ENCODE data around the gene VSIG10. TPM values are rescaled to one million over a fixed set of nuclear protein-coding genes. Genes with fewer than 3 reads are reported as not detected.
A peak's percentile ranks its signal among the peaks of the same experiment; 100 is the strongest.

The VSIG10 gene
- total and polyA plus RNA-seq, 2 of the 4 experiments (the other 2 are of a cell fraction), result 5.9 to 10.0 TPM

- H4K91ac ChIP-seq (ENCODE audit: insufficient read depth, low read depth, low read length), result no peak overlapping the region
- no peak overlapping the region for H3K14ac ChIP-seq (replicated peaks; ENCODE audit: low read depth, low read length)
- no peaks in the 10 kb centered on the region for H3K9me3 ChIP-seq (ENCODE audit: control insufficient read depth, insufficient read depth, low read length)
- no peak overlapping the region for H2AFZ ChIP-seq (replicated peaks; ENCODE audit: low read length, poor library complexity)
- no peak overlapping the region for H3K4ac ChIP-seq (ENCODE audit: low read depth, low read length)
- peaks cover 7% of the 10 kb centered on the region for H3K4me1 ChIP-seq (ENCODE audit: control insufficient read depth, insufficient read depth, low read length)
- no peak overlapping the region for H3K23ac ChIP-seq (ENCODE audit: low read depth, low read length)
- H2BK20ac ChIP-seq (ENCODE audit: low read depth, low read length), result no peak overlapping the region
- no peak overlapping the region for H2BK15ac ChIP-seq (ENCODE audit: low read depth, low read length)
- in situ Hi-C loops (cut with MboI; ENCODE audit: low sequenced_read_pairs) (no loop called here), intact Hi-C loops (cut with micrococcal nuclease) (loop anchor here (5.0 kb wide), 2 partner anchors 73 to 313 kb away; partner anchors contain the start of genes PEBP1 and SUDS3), dilution Hi-C loops (cut with HindIII; ENCODE audit: low sequenced_read_pairs, unreplicated experiment) (no loop called here)
- no peak overlapping the region for H4K5ac ChIP-seq (ENCODE audit: low read depth, low read length)
- ATAC-seq (ENCODE audit: low read depth) (no peak), DNase-seq (no peak)
- H2BK120ac ChIP-seq (ENCODE audit: low read depth, low read length), result no peak overlapping the region
- H3K36me3 ChIP-seq (ENCODE audit: control insufficient read depth, insufficient read depth, low read length), result no peaks in the 10 kb centered on the region
- ChIA-PET POLR2A (ENCODE audit: unreplicated experiment) (no interaction called here), CTCF (interaction anchor here (1.2 kb wide), 2 partner anchors 10 to 71 kb away, joined by 3 to 4 read pairs; no protein-coding TSS in a partner anchor)
- H2AK9ac ChIP-seq (replicated peaks; ENCODE audit: low read depth, low read length, poor library complexity), result no peak overlapping the region
- H3K9ac ChIP-seq (ENCODE audit: low read depth, low read length), result no peak overlapping the region
- no peak overlapping the region for H3K56ac ChIP-seq (ENCODE audit: extremely low read depth, insufficient read depth, low read length)
- no peak for TF ChIP-seq POLR2A (IDR thresholded peaks at IDR 0.05; ENCODE audit: low read depth, low read length)
- TF ChIP-seq RFX5 (IDR thresholded peaks at IDR 0.05; ENCODE audit: low read depth, low read length), result no peak
- TF ChIP-seq CTCF (conservative IDR thresholded peaks at IDR 0.05; ENCODE audit: low read depth, low read length), result no peak
- no peak for TF ChIP-seq RAD21 (IDR thresholded peaks at IDR 0.05; ENCODE audit: low read length)
- no peak for TF ChIP-seq CEBPB (IDR thresholded peaks at IDR 0.05; ENCODE audit: low read depth, low read length)
- no peaks in the 10 kb centered on the region for H4K20me1 ChIP-seq (ENCODE audit: insufficient read depth, low read length)
- H2AK5ac ChIP-seq (ENCODE audit: low read depth, low read length), result no peak overlapping the region
- no peak overlapping the region for H2BK5ac ChIP-seq (ENCODE audit: low read depth, low read length, poor library complexity, severe bottlenecking)
- no peaks in the 10 kb centered on the region for H3K9me1 ChIP-seq (ENCODE audit: insufficient read depth, low read length)
- H3K18ac ChIP-seq (ENCODE audit: low read depth, low read length), result no peak overlapping the region
- H3K27me3 ChIP-seq (ENCODE audit: control insufficient read depth, insufficient read depth, low read length), result no peaks in the 10 kb centered on the region
- 100% methylated on average over 1 of the region's 2 CpGs; no CpG with 5 or more reads in 1 of the 2 experiments for WGBS, 2 experiments (ENCODE audit: extremely low coverage in 2 of 2, insufficient read length in 1 of 2)
- H4K8ac ChIP-seq (ENCODE audit: low read depth in 2 of 2, low read length in 2 of 2), result no peak overlapping the region
- H3K4me3 ChIP-seq (ENCODE audit: insufficient read depth, low read depth, low read length), result no peak overlapping the region
- H3K4me2 ChIP-seq (ENCODE audit: low read depth, low read length), result no peak overlapping the region
- no peak overlapping the region for H3K27ac ChIP-seq (ENCODE audit: insufficient read depth, low read length)
- peaks cover 0 to 35% of the 10 kb centered on the region in 2 experiments; a peak in 3 of 4 replicates for H3K79me1 ChIP-seq (ENCODE audit: low read depth in 1 of 2, low read length in 2 of 2)
- BruUV-seq (replicated peaks), result TSS peak; percentile 40
These were observed 39.2 kb downstream of the VSIG10 start for GRCh38 chr12:118064608-118065007.

Data from IMR-90 (cell line).